Breast epithelium (tissue), 4 donors: ENCODE results near the gene NRL. TPM values are rescaled to one million over a fixed set of nuclear protein-coding genes. Genes with fewer than 3 reads are reported as not detected.
"Not testable (repeated sequence)": the region's sequence is repeated elsewhere in the genome, so short reads cannot be mapped to it uniquely, and the experiment has no call there.

Source experiments
- DNase-seq, 2 donors: peaks; one replicate each; pipeline ENCODE4 v3.0.0-alpha.2; 2019; ENCODE audit warnings: low spot score in 2 of 2
- H3K27ac ChIP-seq, 2 donors: fragments of 200-600 bp; sonication (generic) in 1 of 2; one replicate each; pipeline ENCODE4 v1.5.1; 2016 to 2019; ENCODE audit warnings: mild to moderate bottlenecking in 1 of 2
- H3K27me3 ChIP-seq, 2 donors: fragments of 200-600 bp; sonication (generic) in 1 of 2; one replicate each; pipeline versions ENCODE4 v1.5.1 to v1.6.0; 2017 to 2019; ENCODE audit warnings: control low read depth in 1 of 2, mild to moderate bottlenecking in 1 of 2
- H3K36me3 ChIP-seq: fragments of 200-600 bp; one replicate; pipeline ENCODE4 v1.5.1; 2019
- H3K4me1 ChIP-seq, 2 donors: fragments of 200-600 bp; sonication (generic); one replicate each; pipeline ENCODE4 v1.5.1; 2016 to 2019; ENCODE audit warnings: control low read depth in 1 of 2
- H3K4me3 ChIP-seq, 3 donors: fragments of 200-600 bp; sonication (generic); 1 replicate in 2 of 3; 2 replicates in 1 of 3; pipeline ENCODE4 v1.5.1; 2016 to 2019; ENCODE audit warnings: mild to moderate bottlenecking in 3 of 3, moderate library complexity in 2 of 3
- H3K9me3 ChIP-seq, 2 donors: fragments of 200-600 bp; sonication (generic) in 1 of 2; one replicate each; pipeline ENCODE4 v1.5.1; 2016 to 2019; ENCODE audit warnings: control low read depth in 1 of 2
- CTCF ChIP-seq, 3 donors: fragments of 450-650 bp; IDR thresholded peaks; one replicate each; pipeline ENCODE4 v1.5.1; 2016 to 2017; ENCODE audit warnings: antibody characterized with exemption in 3 of 3, mild to moderate bottlenecking in 3 of 3, moderate library complexity in 3 of 3
- POLR2A ChIP-seq: fragments of 450-650 bp; IDR thresholded peaks from one replicate; pipeline ENCODE4 v1.6.1; 2016; ENCODE audit warnings: antibody characterized with exemption, mild to moderate bottlenecking, moderate library complexity
- POLR2AphosphoS5 ChIP-seq, 3 donors: sonication (generic); formaldehyde crosslinking; IDR thresholded peaks; one replicate each; pipeline ENCODE4 v1.6.1; 2017; ENCODE audit warnings: antibody characterized with exemption in 3 of 3
- intact Hi-C: fragments of 100-400 bp; cut with DNase I; formaldehyde crosslinking; loops from one replicate; pipeline ENCODE4 v1.15.1; 2023; ENCODE audit warnings: low total_unique reads
- total RNA-seq, 3 donors: library from RNA; depleted of rRNA; stranded (reverse); fragments of >200 nt; gene quantifications; one replicate each; pipeline ENCODE4 v1.1.0, GENCODE V29; 2016

The NRL gene
- total RNA-seq, 3 donors from 2014 or later: 2.1 to 5.6 (median 2.5) TPM

GRCh38 chr14:24040692-24041091 lies 74.1 kb downstream of the NRL start:
- intact Hi-C loops: no loop called here
- Histone ChIP-seq H3K27ac (no peak overlapping the region), H3K36me3 (no peaks in the 10 kb centered on the region), H3K4me3 (no peak overlapping the region), H3K9me3 (no peaks in the 10 kb centered on the region), H3K27me3 (no peaks in the 10 kb centered on the region), H3K4me1 (no peaks in the 10 kb centered on the region)
- TF ChIP-seq POLR2A (no peak), POLR2AphosphoS5 (IDR thresholded peaks at IDR 0.05) (no peak), CTCF (IDR thresholded peaks at IDR 0.05) (no peak)
- no peak for DNase-seq

DNA sequence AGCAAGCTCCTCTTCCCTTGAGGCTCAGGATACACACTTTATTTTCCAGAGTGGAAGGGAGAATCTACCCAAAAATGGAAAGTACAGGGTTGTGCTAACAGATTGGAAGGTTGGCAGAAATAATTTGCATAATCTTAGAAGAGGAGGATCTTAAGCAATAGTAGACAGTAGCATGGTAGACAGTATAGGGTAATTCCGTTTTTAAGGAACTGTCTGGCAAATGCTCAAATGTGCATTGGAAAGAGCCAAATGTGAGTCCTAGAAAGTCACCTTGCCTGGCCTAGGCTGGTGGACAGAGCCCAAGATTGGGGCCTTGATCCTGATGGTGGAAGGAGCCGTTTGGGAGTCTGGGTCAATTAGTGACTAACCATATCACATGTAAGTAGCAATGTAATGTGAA lies 76.1 kb downstream of the NRL start:
- no peaks in the 10 kb centered on the region for H3K27me3 ChIP-seq
- H3K9me3 ChIP-seq: no peaks in the 10 kb centered on the region
- intact Hi-C loops: loop anchor here (10.0 kb wide), 1 partner anchor 54 kb away; the partner anchor contains the start of gene DHRS4L2
- no peak for DNase-seq
- no peaks in the 10 kb centered on the region for H3K36me3 ChIP-seq
- no peak for TF ChIP-seq POLR2AphosphoS5 (IDR thresholded peaks at IDR 0.05)
- no peak for TF ChIP-seq POLR2A
- TF ChIP-seq CTCF (IDR thresholded peaks at IDR 0.05): no peak
- no peak overlapping the region for H3K4me3 ChIP-seq
- H3K4me1 ChIP-seq: no peaks in the 10 kb centered on the region
- no peak overlapping the region for H3K27ac ChIP-seq

DNA sequence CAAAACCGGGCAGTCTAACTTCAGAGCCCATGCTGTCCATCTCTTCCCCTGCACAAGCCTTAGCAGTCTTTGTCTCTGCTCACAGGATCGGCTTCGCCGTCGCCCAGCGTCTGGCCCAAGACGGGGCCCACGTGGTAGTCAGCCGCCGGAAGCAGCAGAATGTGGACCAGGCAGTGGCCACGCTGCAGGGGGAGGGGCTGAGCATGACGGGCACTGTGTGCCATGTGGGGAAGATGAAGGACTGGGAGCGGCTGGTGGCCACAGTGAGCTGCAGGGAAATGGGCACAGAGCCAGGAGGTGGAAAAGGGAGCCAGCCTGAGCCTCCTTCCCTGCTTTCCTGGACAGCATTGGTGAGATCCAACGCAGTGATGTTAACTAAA lies 77.1 kb downstream of the NRL start:
- Histone ChIP-seq H3K9me3 (peaks cover 0 to 3% of the 10 kb centered on the region in 2 donors), H3K36me3 (no peaks in the 10 kb centered on the region), H3K27me3 (no peaks in the 10 kb centered on the region), H3K27ac (no peak overlapping the region), H3K4me1 (no peaks in the 10 kb centered on the region), H3K4me3 (no peak overlapping the region)
- no peak for TF ChIP-seq POLR2A
- no peak for TF ChIP-seq POLR2AphosphoS5 (IDR thresholded peaks at IDR 0.05)
- intact Hi-C loops: loop anchor here (10.0 kb wide), 1 partner anchor 53 kb away; the partner anchor contains the start of gene DHRS4L2
- no peak for DNase-seq

DNA sequence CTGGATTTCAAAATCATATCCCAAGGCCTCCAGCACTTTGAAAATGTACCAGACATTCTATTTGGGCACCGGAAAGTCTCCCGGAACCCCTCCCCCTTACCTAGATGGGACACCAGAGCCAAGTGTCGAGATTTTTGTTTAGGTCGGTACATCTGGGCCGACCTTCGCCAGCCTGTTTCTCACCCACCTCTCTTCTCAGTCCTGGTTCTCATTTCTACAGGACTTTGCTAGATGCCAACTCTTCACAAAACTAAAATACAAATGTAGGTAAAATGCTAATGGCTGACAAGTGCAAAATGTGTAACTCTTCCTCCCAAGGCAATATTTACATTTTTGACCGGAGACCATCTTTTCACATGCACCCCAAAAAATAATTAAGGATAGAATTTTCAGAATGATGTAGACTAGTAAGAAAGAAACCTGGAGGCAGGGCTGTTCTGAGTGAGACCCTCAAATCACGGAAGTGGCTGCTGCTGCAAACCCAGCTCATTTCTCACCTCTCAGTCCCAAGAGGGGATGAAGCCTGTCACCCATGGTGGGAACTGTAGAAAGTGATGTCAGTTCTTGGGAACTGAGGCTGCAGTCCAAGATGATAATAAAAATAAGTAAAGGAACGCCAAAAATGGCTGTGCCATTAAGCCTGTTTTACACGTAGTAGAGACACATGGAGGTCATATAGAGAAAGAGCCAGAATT lies 77.6 kb downstream of the NRL start:
- H3K9me3 ChIP-seq, H3K27me3 ChIP-seq, DNase-seq, H3K36me3 ChIP-seq, H3K4me1 ChIP-seq: not testable (repeated sequence)
- peak overlapping the region; percentile 90 to 96 for H3K27ac ChIP-seq
- H3K4me3 ChIP-seq: peak overlapping the region; percentile 51 to 71 (median 57)
- intact Hi-C loops: loop anchor here (10.0 kb wide), 1 partner anchor 52 kb away; the partner anchor contains the start of gene DHRS4L2

DNA sequence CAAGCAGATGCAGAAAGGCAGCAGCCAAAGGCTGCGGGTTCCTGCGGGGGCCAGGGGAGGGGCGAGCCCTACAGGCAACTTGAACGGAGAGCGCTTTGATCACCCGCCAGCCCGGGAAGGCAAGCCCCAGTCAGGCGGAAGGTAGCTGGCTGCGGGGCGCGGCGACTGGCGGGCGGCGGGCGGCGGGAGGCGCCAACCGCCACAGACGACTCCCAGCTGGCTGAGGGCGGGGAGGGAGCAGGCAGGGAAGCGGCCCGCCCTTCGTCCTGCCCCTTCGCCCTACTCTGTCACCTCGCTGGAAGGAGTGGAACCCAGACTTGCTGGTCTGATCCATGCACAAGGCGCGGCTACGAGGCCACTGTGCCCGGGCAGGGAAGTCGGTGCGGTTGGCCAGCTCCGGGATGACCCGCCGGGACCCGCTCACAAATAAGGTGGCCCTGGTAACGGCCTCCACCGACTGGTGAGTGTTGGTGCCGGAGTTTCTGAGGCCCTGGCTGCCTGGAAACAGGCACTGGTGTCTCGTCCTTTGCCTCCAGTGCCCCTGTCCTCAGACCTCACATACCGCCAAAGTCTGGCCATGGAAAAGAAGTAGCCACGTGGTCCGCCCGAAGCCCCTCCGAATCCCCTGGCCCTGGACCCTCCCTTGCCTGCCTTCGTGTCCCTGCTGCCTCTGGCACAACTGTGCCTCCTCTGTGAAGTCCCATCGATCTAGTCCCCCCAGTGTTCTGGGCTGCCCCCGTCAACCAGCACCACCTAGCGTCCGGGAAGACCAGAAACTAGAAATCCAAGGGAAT lies 78.4 kb downstream of the NRL start:
- TF ChIP-seq POLR2AphosphoS5 (IDR thresholded peaks at IDR 0.05) (peak in 2 of 3 donors; percentile 20 to 61), POLR2A (no peak), CTCF (IDR thresholded peaks at IDR 0.05) (peak; percentile 63 to 76 (median 74))
- Histone ChIP-seq H3K4me3 (peak overlapping the region; percentile 51 to 71 (median 57)), H3K9me3 (peaks cover 0 to 8% of the 10 kb centered on the region in 2 donors), H3K36me3 (no peaks in the 10 kb centered on the region), H3K4me1 (no peaks in the 10 kb centered on the region), H3K27me3 (no peaks in the 10 kb centered on the region), H3K27ac (peak overlapping the region; percentile 90 to 96)
- intact Hi-C loops: loop anchor here (10.0 kb wide), 1 partner anchor 52 kb away; the partner anchor contains the start of gene DHRS4L2
- peak; percentile 78 to 81 for DNase-seq

GRCh38 chr14:24035769-24036168 lies 79.0 kb downstream of the NRL start:
- not testable (repeated sequence) for H3K9me3 ChIP-seq, H3K36me3 ChIP-seq, H3K27me3 ChIP-seq, H3K4me1 ChIP-seq, DNase-seq
- intact Hi-C loops: loop anchor here (10.0 kb wide), 1 partner anchor 51 kb away; the partner anchor contains the start of gene DHRS4L2
- Histone ChIP-seq H3K4me3 (peak overlapping the region; percentile 51 to 71 (median 57)), H3K27ac (peak overlapping the region; percentile 90 to 96)
- TF ChIP-seq CTCF (IDR thresholded peaks at IDR 0.05): peak in 1 of 3 donors; percentile 19
